GM03348 (cell line): ENCODE measurements around the gene OR2L8.

Experiments
- DNase-seq: peaks from one replicate; pipeline ENCODE4 v3.0.0; 2012; ENCODE audit warnings: low spot score

OR2L8 gene

DNA sequence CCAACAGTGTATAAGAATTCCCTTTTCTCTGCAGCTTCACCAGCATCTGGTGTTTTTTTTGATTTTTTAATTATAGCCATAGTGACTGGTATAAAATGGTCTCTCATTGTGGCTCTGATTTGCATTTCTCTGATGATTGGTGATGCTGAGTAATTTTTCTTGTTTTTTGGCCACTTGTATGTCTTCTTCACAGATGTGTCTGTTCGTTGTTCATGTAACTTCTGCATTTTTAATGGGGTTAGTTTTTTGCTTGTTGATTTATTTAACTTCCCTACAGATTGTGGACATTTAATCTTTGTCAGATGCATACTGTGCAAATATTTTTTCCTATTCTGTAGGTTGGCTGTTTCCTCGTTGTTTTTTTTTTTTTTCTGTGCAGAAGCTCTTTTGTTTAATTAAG lies 44.3 kb downstream of the OR2L8 start:
- DNase-seq: no peak

DNA sequence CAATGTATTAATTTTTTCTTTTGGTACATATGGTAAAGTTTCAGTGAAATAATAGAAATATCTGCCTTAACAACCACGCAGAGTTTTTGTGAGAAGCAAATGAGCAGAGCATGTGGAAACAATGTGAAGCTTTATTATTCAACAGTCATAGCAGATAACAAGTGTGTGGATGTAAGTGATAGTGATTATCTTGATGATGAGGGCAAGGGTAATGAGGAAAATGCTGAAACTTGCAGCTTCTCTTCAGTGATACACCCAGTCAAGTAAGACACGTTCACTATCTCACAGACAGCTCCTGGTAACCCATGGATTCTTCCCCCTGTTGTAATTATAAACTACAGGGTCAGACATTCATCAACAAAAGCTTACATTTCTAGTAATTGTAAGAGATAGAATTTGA lies 50.2 kb downstream of the OR2L8 start:
- no peak for DNase-seq
